Activated CD4-positive, alpha-beta T cell treated with anti-CD3 and anti-CD28 coated beads for 48 hours (primary cell): ENCODE measurements around the gene TMEM176B.

ENCODE experiments used
- DNase-seq: peaks from one replicate; pipeline ENCODE4 v3.0.0-alpha.2; 2020

The TMEM176B gene

GRCh38 chr7:150799741-150800580, at the start of gene TMEM176B:
Gene TMEM176B, minus strand, starts transcription at chr7:150800364. Its CDS starts 3,795 bp downstream, at chr7:150796569.
- DNase-seq: no peak

- DNase-seq: no peak
These were observed 49.1 kb upstream of the TMEM176B start for GRCh38 chr7:150849204-150849775.

GRCh38 chr7:150848561-150849115, 48.5 kb upstream of the TMEM176B start:
- no peak for DNase-seq

- no peak for DNase-seq
These were observed 47.9 kb upstream of the TMEM176B start for GRCh38 chr7:150848111-150848510.

GRCh38 chr7:150847536-150847935, 47.4 kb upstream of the TMEM176B start:
- no peak for DNase-seq

GRCh38 chr7:150846291-150847115, 46.3 kb upstream of the TMEM176B start:
- DNase-seq: no peak

- DNase-seq: no peak
These were observed 45.3 kb upstream of the TMEM176B start for GRCh38 chr7:150845421-150845861.

- no peak for DNase-seq
These were observed 42.6 kb upstream of the TMEM176B start for GRCh38 chr7:150842716-150843115.

- no peak for DNase-seq
These were observed 41.9 kb upstream of the TMEM176B start for GRCh38 chr7:150842018-150842417.

GRCh38 chr7:150838965-150839650, 38.9 kb upstream of the TMEM176B start:
- no peak for DNase-seq

- no peak for DNase-seq
These were observed 35.6 kb upstream of the TMEM176B start for GRCh38 chr7:150835702-150836280.

GRCh38 chr7:150835019-150835418, 34.9 kb upstream of the TMEM176B start:
- no peak for DNase-seq

- DNase-seq: no peak
These were observed 31.7 kb upstream of the TMEM176B start for GRCh38 chr7:150831851-150832250.

- no peak for DNase-seq
These were observed 30.8 kb upstream of the TMEM176B start for GRCh38 chr7:150830937-150831336.

- no peak for DNase-seq
These were observed 29.3 kb upstream of the TMEM176B start for GRCh38 chr7:150829426-150829825.

GRCh38 chr7:150828384-150828783, 28.2 kb upstream of the TMEM176B start:
- no peak for DNase-seq

GRCh38 chr7:150826061-150826849, 26.1 kb upstream of the TMEM176B start:
- no peak for DNase-seq

GRCh38 chr7:150824379-150825177, 24.4 kb upstream of the TMEM176B start:
- no peak for DNase-seq

- DNase-seq: no peak
These were observed 23.4 kb upstream of the TMEM176B start for GRCh38 chr7:150823484-150824126.

GRCh38 chr7:150823043-150823442, 22.9 kb upstream of the TMEM176B start:
- no peak for DNase-seq
